B cell (primary cell): Measurements from ENCODE around the gene RPS14. TPM values are rescaled to one million over a fixed set of nuclear protein-coding genes. Genes with fewer than 3 reads are reported as not detected.
A peak's percentile ranks its signal among the peaks of the same experiment; 100 is the strongest.

Experiments used
- ATAC-seq: fragments of 200-7000 bp; cut with Tn5 transposase; one replicate; pipeline ENCODE4 v1.10.0; 2021; ENCODE audit warnings: low read depth, mild to moderate bottlenecking, moderate number of reproducible peaks, moderate library complexity
- CTCF ChIA-PET: fragments of 350-600 bp; sonication (Branson Sonifier 250); formaldehyde crosslinking; loops from one replicate; lab custom pipeline; 2021; ENCODE audit warnings: antibody characterized with exemption, inconsistent platforms; lab: Charles Lee
- POLR2A ChIA-PET: fragments of 350-600 bp; sonication (Branson Sonifier 250); formaldehyde crosslinking; loops from one replicate; lab custom pipeline; 2021; ENCODE audit warnings: antibody characterized with exemption; lab: Charles Lee
- DNase-seq: peaks from one replicate; pipeline ENCODE4 v3.0.0; 2013
- H2AFZ ChIP-seq: 2 replicates; pipeline ENCODE4 v1.6.1; 2012; ENCODE audit warnings: mild to moderate bottlenecking, low read depth, low read length; ENCODE audit not compliant: insufficient read depth, poor library complexity, severe bottlenecking
- H3K27ac ChIP-seq, 2 donors: 1 replicate in 1 of 2; 2 replicates in 1 of 2; pipeline ENCODE4 v1.5.1; 2012 to 2013; ENCODE audit warnings: low read length in 2 of 2, mild to moderate bottlenecking in 2 of 2, moderate library complexity in 1 of 2
- H3K27me3 ChIP-seq, 4 experiments: fragments of 200-600 bp in 1 of 4; sonication (generic) in 1 of 4; replicated peaks in 1 of 4; 1 replicate in 2 of 4; 2 replicates in 2 of 4; pipeline versions ENCODE4 v1.6.1 to v1.7.0; 2013 to 2016; ENCODE audit warnings: low read length in 3 of 4, mild to moderate bottlenecking in 2 of 4, mixed read lengths in 1 of 4, moderate library complexity in 1 of 4; ENCODE audit not compliant: insufficient read depth in 4 of 4, control insufficient read depth in 3 of 4; ENCODE audit errors: control extremely low read depth in 1 of 4
- H3K36me3 ChIP-seq, 2 experiments: replicated peaks in 1 of 2; 1 replicate in 1 of 2; 2 replicates in 1 of 2; pipeline versions ENCODE4 v1.6.1 to v1.7.1; 2013; ENCODE audit warnings: low read length in 1 of 2; ENCODE audit not compliant: insufficient read depth in 2 of 2, control insufficient read depth in 1 of 2; ENCODE audit errors: control extremely low read depth in 1 of 2, extremely low read depth in 1 of 2
- H3K4me1 ChIP-seq, 2 donors: fragments of 200-600 bp in 1 of 2; sonication (generic) in 1 of 2; 1 replicate in 1 of 2; 2 replicates in 1 of 2; pipeline versions ENCODE4 v1.5.1 to v1.6.1; 2013 to 2017; ENCODE audit warnings: low read length in 2 of 2; ENCODE audit not compliant: control insufficient read depth in 2 of 2, insufficient read depth in 2 of 2
- H3K4me2 ChIP-seq: replicated peaks from 2 replicates; pipeline ENCODE3; 2012; ENCODE audit warnings: mild to moderate bottlenecking, low read depth, low read length; ENCODE audit not compliant: poor library complexity, severe bottlenecking
- H3K4me3 ChIP-seq, 5 experiments: fragments of 200-600 bp in 1 of 5; sonication (generic) in 1 of 5; 1 replicate in 3 of 5; 2 replicates in 2 of 5; pipeline versions ENCODE4 v1.5.1 to v1.7.0; 2011 to 2016; ENCODE audit warnings: low read length in 4 of 5, mild to moderate bottlenecking in 4 of 5, low read depth in 2 of 5, control low read depth in 1 of 5, moderate library complexity in 1 of 5; ENCODE audit not compliant: insufficient read depth in 1 of 5; ENCODE audit errors: control extremely low read depth in 1 of 5, extremely low read depth in 1 of 5
- H3K79me2 ChIP-seq: fragments of 200-600 bp; sonication (generic); one replicate; pipeline ENCODE4 v1.6.0; 2016; ENCODE audit warnings: low read length; ENCODE audit not compliant: control insufficient read depth, insufficient read depth
- H3K9ac ChIP-seq: fragments of 200-600 bp; sonication (generic); 2 replicates; pipeline ENCODE4 v1.6.1; 2017; ENCODE audit warnings: mild to moderate bottlenecking, low read length, moderate library complexity
- H3K9me3 ChIP-seq, 3 donors: one replicate each; pipeline versions ENCODE4 v1.6.1 to v1.7.1; 2013; ENCODE audit warnings: low read length in 2 of 3; ENCODE audit not compliant: control insufficient read depth in 2 of 3, insufficient read depth in 1 of 3; ENCODE audit errors: control extremely low read depth in 1 of 3
- H4K20me1 ChIP-seq: 2 replicates; pipeline ENCODE4 v1.6.0; 2012; ENCODE audit warnings: mild to moderate bottlenecking, low read length; ENCODE audit not compliant: insufficient read depth, control insufficient read depth, poor library complexity, severe bottlenecking
- H3K27ac Mint-ChIP-seq: one replicate; pipeline ENCODE4 v1.8.0; 2021; ENCODE audit warnings: mixed read lengths
- H3K27me3 Mint-ChIP-seq: one replicate; pipeline ENCODE4 v1.8.0; 2021; ENCODE audit warnings: mixed read lengths
- H3K4me1 Mint-ChIP-seq: one replicate; pipeline ENCODE4 v1.8.0; 2021; ENCODE audit warnings: mixed read lengths
- H3K4me3 Mint-ChIP-seq: one replicate; pipeline ENCODE4 v1.8.0; 2021; ENCODE audit warnings: mixed read lengths
- H3K9me3 Mint-ChIP-seq: one replicate; pipeline ENCODE4 v1.8.0; 2022; ENCODE audit warnings: mixed read lengths; ENCODE audit not compliant: insufficient read depth
- CTCF ChIP-seq: fragments of 200-600 bp; IDR thresholded peaks from one replicate; pipeline ENCODE4 v1.8.0; 2022; ENCODE audit warnings: antibody characterized with exemption, mild to moderate bottlenecking
- EZH2 ChIP-seq: IDR thresholded peaks from 2 replicates; pipeline ENCODE4 v1.6.1; 2012; ENCODE audit warnings: borderline replicate concordance, low read depth, mild to moderate bottlenecking, moderate library complexity, low read length; ENCODE audit not compliant: insufficient read depth, poor library complexity, severe bottlenecking
- WGBS: methylation state at CpG from one replicate; pipeline ENCODE4 v1.1.5; 2013; ENCODE audit warnings: missing lambda C conversion rate; ENCODE audit not compliant: insufficient coverage; 5-methylcytosine and 5-hydroxymethylcytosine counted together
- intact Hi-C: fragments of 100-400 bp; cut with micrococcal nuclease; formaldehyde crosslinking; loops from one replicate; pipeline ENCODE4 v1.10.0; 2022
- polyA plus RNA-seq: library from polyadenylated mRNA; depleted of rRNA; stranded (reverse); fragments of >200 nt; gene quantifications from 2 replicates; pipeline ENCODE4 v1.2.3, GENCODE V29; 2012
- total RNA-seq, 2 donors: library from RNA; stranded (reverse); fragments of 120-200 nt in 1 of 2; gene quantifications; 1 replicate in 1 of 2; 2 replicates in 1 of 2; pipeline versions ENCODE4 v1.2.3 to v1.2.4, GENCODE V29; 2013 to 2022

Gene RPS14
- total and polyA plus RNA-seq, 2 donors (not counting 1 experiment from before 2014, with no cell fraction given), result 3,740 to 6,881 TPM

DNA sequence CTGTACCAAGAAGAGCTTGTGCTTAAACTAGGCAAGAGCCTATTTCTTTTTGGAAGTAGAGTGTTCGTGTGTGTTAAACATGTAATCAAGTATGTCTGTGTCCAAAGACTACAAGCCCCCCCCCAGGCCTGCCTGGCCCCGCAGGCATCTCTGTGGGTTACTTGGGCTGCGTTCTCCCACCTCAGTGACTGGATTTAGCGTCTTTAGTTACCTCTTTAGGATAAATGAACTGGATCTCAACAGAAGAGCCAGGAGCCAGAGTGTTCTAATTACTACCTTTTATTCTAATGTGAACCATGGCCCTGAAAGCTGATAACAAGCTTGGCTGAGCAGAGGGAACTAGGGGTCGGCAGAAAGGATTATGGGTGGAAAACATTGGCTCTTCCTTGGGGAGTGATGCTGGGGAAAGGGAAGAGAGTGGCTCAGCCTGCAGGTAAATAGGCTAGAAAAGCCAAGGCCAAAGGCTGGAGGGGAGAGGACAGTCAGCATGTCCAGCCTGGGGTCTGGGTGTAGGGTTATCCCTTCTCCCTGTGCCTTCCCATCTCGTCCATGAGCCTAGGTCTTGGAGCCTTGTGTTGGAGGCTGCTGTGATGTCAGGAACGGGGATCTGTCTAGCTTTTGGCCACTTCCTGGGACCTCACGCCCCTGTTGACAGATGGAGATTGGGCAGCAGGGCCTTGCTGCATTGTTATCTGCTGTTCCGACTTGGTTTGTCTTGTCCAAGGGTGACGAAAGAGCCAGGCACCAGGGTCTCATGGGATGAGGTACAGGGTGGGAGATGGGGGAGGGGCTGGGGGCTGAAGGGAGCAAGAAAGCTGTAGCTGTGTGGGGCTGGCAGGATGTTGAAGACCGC is 47.9 kb downstream of the RPS14 start:
- Mint-ChIP-seq H3K9me3 (no peaks in the 10 kb centered on the region), H3K4me3 (no peak overlapping the region), H3K4me1 (peaks cover 60% of the 10 kb centered on the region), H3K27ac (peak overlapping the region; percentile 88), H3K27me3 (no peaks in the 10 kb centered on the region)
- no peak overlapping the region for H2AFZ ChIP-seq
- TF ChIP-seq EZH2 (no peak), CTCF (no peak)
- no peak overlapping the region for H3K9ac ChIP-seq
- H3K4me3 ChIP-seq, result no peak overlapping the region
- peaks cover 5 to 84% of the 10 kb centered on the region in 2 experiments for H3K36me3 ChIP-seq
- H3K79me2 ChIP-seq, result peaks cover 15% of the 10 kb centered on the region
- peak overlapping the region; percentile 54 to 64 for H3K27ac ChIP-seq
- ATAC-seq (no peak), DNase-seq (peak; percentile 82)
- intact Hi-C loops, result no loop called here
- POLR2A ChIA-PET, result interaction anchor here (0.8 to 15.5 kb wide), 5 partner anchors 12 to 851 kb away, joined by 3 to 286 read pairs (median 37); partner anchors contain the start of genes CD74, GM2A and RPS14
- peak overlapping the region; percentile 17 for H3K4me2 ChIP-seq
- H4K20me1 ChIP-seq, result peaks cover 93% of the 10 kb centered on the region
- peaks cover 0 to 3% (median 0%) of the 10 kb centered on the region in 3 donors for H3K9me3 ChIP-seq
- CTCF ChIA-PET, result interaction anchor here (0.9 to 15.8 kb wide), 5 partner anchors 9 to 42 kb away, joined by 3 to 396 read pairs (median 4); partner anchors contain the start of gene CD74
- peaks cover 14 to 60% of the 10 kb centered on the region in 2 donors for H3K4me1 ChIP-seq
- H3K27me3 ChIP-seq, result no peaks in the 10 kb centered on the region
- 82% methylated on average over 8 of the region's 11 CpGs for WGBS

DNA sequence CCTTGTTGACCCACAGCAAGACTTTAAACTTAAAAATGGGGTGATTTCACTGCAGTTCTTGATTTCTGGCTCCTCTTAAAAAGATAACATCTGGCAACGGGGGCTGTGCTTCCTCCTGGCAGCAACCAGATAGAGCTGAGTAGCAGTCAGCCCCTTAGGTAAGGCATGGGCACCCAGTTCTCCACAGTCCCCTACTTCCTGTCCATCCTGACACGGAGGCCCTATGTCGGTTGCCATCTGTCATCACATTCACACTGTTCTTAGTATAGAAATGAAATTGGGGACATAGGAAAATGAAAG is 48.5 kb downstream of the RPS14 start:
- H3K27me3 ChIP-seq, result no peaks in the 10 kb centered on the region
- peaks cover 9% of the 10 kb centered on the region for H3K79me2 ChIP-seq
- no peak overlapping the region for H3K4me3 Mint-ChIP-seq
- peaks cover 2 to 84% of the 10 kb centered on the region in 2 experiments for H3K36me3 ChIP-seq
- no peak overlapping the region for H3K4me3 ChIP-seq
- H4K20me1 ChIP-seq, result peaks cover 93% of the 10 kb centered on the region
- CTCF ChIA-PET, result interaction anchor here (0.7 to 15.8 kb wide), 7 partner anchors 10 to 49 kb away, joined by 3 to 396 read pairs (median 4); partner anchors contain the start of genes CD74 and RPS14
- H3K9me3 ChIP-seq, result peaks cover 0 to 3% (median 0%) of the 10 kb centered on the region in 3 donors
- H2AFZ ChIP-seq, result no peak overlapping the region
- no peak for ATAC-seq
- H3K4me1 ChIP-seq, result peaks cover 8 to 54% of the 10 kb centered on the region in 2 donors
- POLR2A ChIA-PET, result interaction anchor here (1.2 to 15.5 kb wide), 5 partner anchors 12 to 852 kb away, joined by 3 to 286 read pairs (median 37); partner anchors contain the start of genes CD74, GM2A and RPS14
- peak overlapping the region; percentile 2 for H3K4me2 ChIP-seq
- H3K27ac ChIP-seq, result peak overlapping the region; percentile 54 to 64
- H3K27me3 Mint-ChIP-seq, result no peaks in the 10 kb centered on the region
- WGBS, result no CpG with 5 or more reads among the region's 3 CpGs
- H3K4me1 Mint-ChIP-seq, result peaks cover 55% of the 10 kb centered on the region
- peak overlapping the region; percentile 88 for H3K27ac Mint-ChIP-seq
- H3K9me3 Mint-ChIP-seq, result no peaks in the 10 kb centered on the region
- DNase-seq, result no peak
- TF ChIP-seq EZH2 (no peak), CTCF (no peak)
- intact Hi-C loops, result no loop called here
- no peak overlapping the region for H3K9ac ChIP-seq
